ENCODE measurements around the gene PPP1R9B.
A peak's percentile ranks its signal among the peaks of the same experiment; 100 is the strongest.

The PPP1R9B gene

DNA sequence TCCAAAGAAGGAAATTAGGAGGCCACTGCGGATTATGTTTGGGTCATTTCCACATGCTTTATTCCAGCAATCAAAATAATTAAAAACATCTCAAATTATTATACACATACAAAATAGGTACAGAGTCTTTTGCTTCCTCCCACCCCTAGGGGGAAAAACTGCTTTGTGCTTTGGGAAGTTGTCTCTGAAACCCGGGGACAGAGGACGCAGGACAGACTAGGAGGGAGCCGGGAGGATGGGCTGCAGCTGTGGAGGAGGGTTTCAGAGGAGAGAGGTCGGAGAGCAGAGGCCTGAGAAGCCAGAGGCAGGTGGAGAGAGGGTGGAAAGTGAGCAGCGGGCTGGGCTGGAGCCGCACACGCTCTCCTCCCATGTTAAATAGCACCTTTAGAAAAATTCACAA is 33.6 kb upstream of the PPP1R9B start:
- peak overlapping the region; percentile 82 to 99 (median 93) for H3K4me2 ChIP-seq
- peak overlapping the region in 7 of 10 experiments; percentile 11 to 43 (median 27); a peak in 9 of 20 replicates for H3K4me3 ChIP-seq
- H3K27ac ChIP-seq: peak overlapping the region in 9 of 11 experiments; percentile 53 to 89 (median 86); a peak in 18 of 22 replicates

DNA sequence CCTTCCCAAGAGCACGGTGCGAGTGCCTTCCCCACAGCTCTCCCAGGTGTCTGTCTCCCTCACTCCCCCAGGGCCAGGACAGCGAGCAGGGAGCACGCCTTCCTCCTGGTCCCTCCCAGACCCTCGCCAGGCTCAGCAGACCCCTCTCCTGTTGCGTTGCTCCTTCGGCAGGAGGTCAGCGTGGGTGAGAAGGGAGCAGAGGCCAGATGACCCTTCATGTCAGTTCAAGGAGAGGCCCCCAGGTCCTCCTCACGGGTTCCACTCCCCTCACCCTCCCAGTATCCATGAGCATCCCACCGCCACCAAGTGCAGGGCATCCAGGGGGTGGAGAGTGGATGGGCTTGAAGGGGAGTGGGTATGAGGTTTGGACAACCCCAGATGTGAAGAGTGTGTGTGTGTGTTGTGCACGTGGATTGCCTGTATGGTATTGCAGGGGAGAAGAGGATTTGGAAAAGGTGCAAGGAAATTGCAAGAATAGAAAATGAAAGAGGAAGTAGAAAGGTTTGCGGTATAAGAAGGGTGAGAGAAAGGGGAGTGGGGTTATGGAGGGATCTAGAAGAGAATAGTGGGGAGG is 33.0 kb upstream of the PPP1R9B start:
- Histone ChIP-seq H3K27ac (peak overlapping the region in 9 of 11 experiments; percentile 53 to 89 (median 86); a peak in 18 of 22 replicates), H3K27me3 (peaks cover 0 to 9% (median 0%) of the 10 kb centered on the region in 11 experiments; a peak in 3 of 22 replicates), H3K9ac (peak overlapping the region in 9 of 11 experiments; percentile 40 to 81 (median 74); a peak in 17 of 22 replicates), H3K4me1 (peaks cover 40 to 87% (median 75%) of the 10 kb centered on the region in 10 experiments), H4K20me1 (no peaks in the 10 kb centered on the region; a peak in 1 of 22 replicates), H3K36me3 (no peaks in the 10 kb centered on the region), H3K9me3 (replicated peaks in 1 of 11) (no peaks in the 10 kb centered on the region), H3K4me2 (peak overlapping the region; percentile 82 to 99 (median 93)), H3K4me3 (peak overlapping the region in 6 of 10 experiments; percentile 21 to 43 (median 28); a peak in 7 of 20 replicates)
- TF ChIP-seq Cebpa-rat (IDR thresholded peaks at IDR 0.05): peak in 7 of 11 experiments; percentile 20 to 79 (median 56); a peak in 11 of 22 replicates

More for the DNA sequence above, 33.6 kb upstream of the PPP1R9B start:
- H3K9ac ChIP-seq: peak overlapping the region in 9 of 11 experiments; percentile 40 to 81 (median 74); a peak in 17 of 22 replicates
- no peak; a peak in 1 of 22 replicates for TF ChIP-seq Cebpa-rat (IDR thresholded peaks at IDR 0.05)
- no peaks in the 10 kb centered on the region for H3K9me3 ChIP-seq (replicated peaks in 1 of 11)
- peaks cover 37 to 82% (median 69%) of the 10 kb centered on the region in 10 experiments for H3K4me1 ChIP-seq
- peaks cover 0 to 9% (median 0%) of the 10 kb centered on the region in 11 experiments; a peak in 3 of 22 replicates for H3K27me3 ChIP-seq
- H4K20me1 ChIP-seq: no peaks in the 10 kb centered on the region; a peak in 1 of 22 replicates
- no peaks in the 10 kb centered on the region for H3K36me3 ChIP-seq

DNA sequence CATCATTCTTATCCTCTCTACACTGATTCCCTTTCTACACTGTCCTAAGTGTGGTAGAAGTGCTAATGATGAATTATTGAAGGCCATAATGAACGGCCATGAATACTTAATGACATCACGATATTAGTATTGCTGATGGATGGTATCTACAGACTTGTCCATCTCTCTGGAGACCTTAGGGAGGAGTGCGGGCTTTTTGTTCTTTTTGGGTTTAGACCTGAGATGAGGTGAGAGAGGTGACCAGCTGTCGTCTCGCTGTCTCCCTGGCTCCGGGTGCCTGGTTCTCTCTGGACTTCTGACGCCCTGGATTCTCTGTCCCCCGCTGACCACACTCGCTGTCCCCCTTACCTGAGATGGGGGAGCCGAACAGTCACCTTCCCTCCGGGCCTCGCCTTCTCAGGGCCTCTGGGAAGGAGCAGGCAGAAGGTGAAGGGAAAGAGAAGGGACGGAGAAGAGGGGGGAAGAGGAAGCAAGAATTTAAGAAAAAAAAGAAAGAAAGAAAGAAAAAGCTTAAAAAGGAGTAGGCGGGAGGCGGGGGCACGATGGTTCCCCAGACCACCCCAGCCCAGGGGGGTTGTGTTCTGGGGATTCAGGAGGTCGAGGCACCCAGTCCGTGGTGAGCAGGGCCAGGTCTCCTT is 32.4 kb upstream of the PPP1R9B start:
- Histone ChIP-seq H3K36me3 (no peaks in the 10 kb centered on the region), H3K9me3 (replicated peaks in 1 of 11) (no peaks in the 10 kb centered on the region), H3K4me3 (peak overlapping the region in 3 of 10 experiments; percentile 20 to 43 (median 21); a peak in 2 of 20 replicates), H4K20me1 (no peaks in the 10 kb centered on the region; a peak in 1 of 22 replicates), H3K27ac (peak overlapping the region in 9 of 11 experiments; percentile 30 to 89 (median 86); a peak in 18 of 22 replicates), H3K9ac (peak overlapping the region in 8 of 11 experiments; percentile 31 to 81 (median 73); a peak in 15 of 22 replicates), H3K4me1 (peaks cover 46 to 93% (median 81%) of the 10 kb centered on the region in 10 experiments), H3K4me2 (peak overlapping the region; percentile 82 to 99 (median 93)), H3K27me3 (peaks cover 0 to 9% (median 0%) of the 10 kb centered on the region in 11 experiments; a peak in 3 of 22 replicates)
- TF ChIP-seq Cebpa-rat (IDR thresholded peaks at IDR 0.05): no peak

DNA sequence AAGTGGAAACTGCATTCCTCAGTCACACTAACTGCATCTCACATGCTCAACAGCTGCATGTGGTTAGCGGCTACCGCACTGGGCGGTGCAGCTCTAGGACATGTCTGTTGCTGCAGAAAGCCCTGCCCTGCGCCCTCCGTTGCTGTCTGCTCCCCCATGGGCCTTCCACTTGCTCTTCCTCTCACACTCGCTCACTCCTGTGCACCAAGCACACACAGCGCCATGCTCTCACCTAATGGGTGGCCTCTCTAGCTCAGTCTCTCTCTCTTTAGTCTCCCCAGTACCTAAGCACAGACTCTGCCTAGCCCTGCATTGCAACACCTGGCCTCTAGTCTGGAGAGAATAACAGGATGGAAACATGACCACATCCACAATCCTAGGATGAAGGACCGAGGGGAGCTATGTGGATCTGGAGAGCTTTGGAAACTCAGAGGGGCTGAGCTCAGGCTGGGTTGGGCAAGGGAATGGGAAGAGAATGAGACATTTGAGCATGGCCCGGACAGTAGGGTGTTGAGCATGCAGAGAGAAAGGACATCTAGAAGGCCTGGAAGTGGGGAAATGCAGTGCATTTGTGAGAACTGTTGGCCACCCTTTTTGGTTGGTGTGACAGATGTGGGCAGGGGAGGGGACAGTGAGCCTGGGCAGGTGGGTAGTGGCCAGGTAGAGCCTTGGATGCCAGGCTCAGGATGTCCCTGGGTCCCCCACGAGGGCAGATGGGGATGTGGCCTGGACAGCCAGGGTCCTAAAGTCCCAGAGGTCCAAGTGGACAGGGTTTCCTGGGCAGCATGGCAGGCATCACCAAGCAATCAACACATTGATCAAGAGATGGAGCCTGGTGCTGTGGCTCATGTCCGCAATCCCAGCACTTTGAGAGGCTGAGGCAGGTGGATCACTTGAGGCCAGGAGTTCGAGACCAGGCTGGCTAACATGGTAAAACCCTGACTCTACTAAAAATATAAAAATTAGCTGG is 31.4 kb upstream of the PPP1R9B start:
- peaks cover 0 to 9% (median 0%) of the 10 kb centered on the region in 11 experiments; a peak in 3 of 22 replicates for H3K27me3 ChIP-seq
- no peak overlapping the region for H3K4me3 ChIP-seq
- peak overlapping the region in 7 of 11 experiments; percentile 49 to 88 (median 86); a peak in 14 of 22 replicates for H3K27ac ChIP-seq
- H3K4me1 ChIP-seq: peaks cover 50 to 98% (median 90%) of the 10 kb centered on the region in 10 experiments
- H3K9ac ChIP-seq: peak overlapping the region in 7 of 11 experiments; percentile 3 to 55 (median 24); a peak in 5 of 22 replicates
- no peaks in the 10 kb centered on the region; a peak in 1 of 22 replicates for H4K20me1 ChIP-seq
- no peaks in the 10 kb centered on the region for H3K9me3 ChIP-seq (replicated peaks in 1 of 11)
- no peak for TF ChIP-seq Cebpa-rat (IDR thresholded peaks at IDR 0.05)
- no peaks in the 10 kb centered on the region for H3K36me3 ChIP-seq
- H3K4me2 ChIP-seq: peak overlapping the region; percentile 58 to 99 (median 93)

DNA sequence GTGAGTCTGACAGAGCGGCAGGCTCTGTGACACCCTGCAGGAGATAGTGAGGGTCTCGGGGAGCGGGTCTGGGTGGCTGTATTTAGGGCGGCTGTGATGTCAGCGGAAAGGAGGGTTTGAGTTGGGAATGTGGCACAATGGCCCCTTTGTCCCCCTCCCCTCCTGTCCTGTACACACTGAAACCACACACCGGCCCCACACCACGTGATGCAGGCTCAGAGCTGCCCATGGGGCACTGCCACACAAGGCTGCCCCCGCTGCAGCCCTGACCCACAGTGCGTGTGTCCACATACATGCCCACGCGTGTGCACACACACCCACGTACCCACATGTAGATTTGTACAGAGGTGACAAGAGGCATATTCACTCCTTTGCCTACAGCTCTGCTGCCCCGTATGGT is 30.7 kb upstream of the PPP1R9B start:
- peaks cover 50 to 93% (median 90%) of the 10 kb centered on the region in 10 experiments for H3K4me1 ChIP-seq
- peaks cover 0 to 9% (median 0%) of the 10 kb centered on the region in 11 experiments; a peak in 3 of 22 replicates for H3K27me3 ChIP-seq
- H3K9me3 ChIP-seq (replicated peaks in 1 of 11): no peaks in the 10 kb centered on the region
- H3K4me2 ChIP-seq: peak overlapping the region; percentile 58 to 99 (median 93)
- no peaks in the 10 kb centered on the region for H3K36me3 ChIP-seq
- peak overlapping the region in 6 of 11 experiments; percentile 24 to 58 (median 42); a peak in 10 of 22 replicates for H3K9ac ChIP-seq
- H4K20me1 ChIP-seq: no peaks in the 10 kb centered on the region; a peak in 1 of 22 replicates
- H3K27ac ChIP-seq: peak overlapping the region in 7 of 11 experiments; percentile 11 to 88 (median 86); a peak in 13 of 22 replicates
- H3K4me3 ChIP-seq: no peak overlapping the region
- TF ChIP-seq Cebpa-rat (IDR thresholded peaks at IDR 0.05): no peak

DNA sequence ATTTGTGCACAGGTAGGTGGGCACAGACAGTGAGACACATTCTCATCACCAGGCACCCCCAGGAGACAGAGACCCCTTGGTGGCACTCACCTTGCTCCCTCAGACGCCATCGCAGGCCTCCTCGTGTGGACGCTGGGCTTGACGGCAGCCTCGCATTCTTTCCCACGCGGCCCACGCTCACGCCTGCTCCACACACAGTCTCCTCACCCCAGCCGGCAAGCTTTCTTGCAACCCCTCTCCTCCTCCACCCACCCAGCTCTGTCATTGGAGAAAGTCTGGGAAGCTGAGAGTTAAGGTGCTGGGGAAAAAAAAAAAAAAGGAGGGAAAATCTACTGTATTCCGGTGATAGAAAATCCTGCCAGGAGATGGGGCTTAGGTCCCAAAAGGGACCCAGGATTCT is 30.1 kb upstream of the PPP1R9B start:
- Histone ChIP-seq H3K27me3 (peaks cover 0 to 9% (median 0%) of the 10 kb centered on the region in 11 experiments; a peak in 3 of 22 replicates), H3K4me1 (peaks cover 50 to 88% (median 86%) of the 10 kb centered on the region in 10 experiments), H3K4me2 (peak overlapping the region in 9 of 11 experiments; percentile 62 to 99 (median 95); a peak in 16 of 22 replicates), H3K36me3 (no peaks in the 10 kb centered on the region), H3K9ac (peak overlapping the region in 4 of 11 experiments; percentile 26 to 58 (median 44); a peak in 6 of 22 replicates), H4K20me1 (no peaks in the 10 kb centered on the region; a peak in 1 of 22 replicates), H3K4me3 (no peak overlapping the region), H3K9me3 (replicated peaks in 1 of 11) (no peaks in the 10 kb centered on the region), H3K27ac (peak overlapping the region in 5 of 11 experiments; percentile 11 to 88 (median 86); a peak in 7 of 22 replicates)
- no peak for TF ChIP-seq Cebpa-rat (IDR thresholded peaks at IDR 0.05)

DNA sequence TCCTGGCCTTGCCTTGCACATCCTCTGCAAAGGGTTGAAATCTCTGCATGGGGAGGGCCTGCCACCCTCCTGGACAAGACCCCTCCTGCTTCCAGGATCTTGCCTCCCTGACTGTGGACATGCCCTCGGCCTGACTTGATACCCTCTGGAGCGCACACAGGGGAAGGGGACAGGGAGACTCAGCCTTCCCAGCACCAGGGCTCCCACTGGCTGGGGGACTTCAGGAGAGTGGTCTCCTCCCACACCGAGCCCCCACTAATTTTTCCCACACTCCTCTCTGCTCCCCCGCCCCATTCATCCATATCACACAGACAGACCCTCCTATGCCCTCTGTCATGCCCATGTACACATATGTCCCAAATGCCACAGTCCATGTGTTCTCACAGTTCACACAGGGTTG is 29.6 kb upstream of the PPP1R9B start:
- Histone ChIP-seq H3K27me3 (peaks cover 0 to 9% (median 0%) of the 10 kb centered on the region in 11 experiments; a peak in 3 of 22 replicates), H3K4me1 (peaks cover 50 to 83% (median 80%) of the 10 kb centered on the region in 10 experiments), H3K4me2 (peak overlapping the region in 8 of 11 experiments; percentile 14 to 78 (median 51); a peak in 13 of 22 replicates), H3K9me3 (replicated peaks in 1 of 11) (no peaks in the 10 kb centered on the region), H3K9ac (no peak overlapping the region), H4K20me1 (no peaks in the 10 kb centered on the region; a peak in 1 of 22 replicates), H3K4me3 (no peak overlapping the region), H3K36me3 (no peaks in the 10 kb centered on the region), H3K27ac (peak overlapping the region in 1 of 11 experiments; percentile 18; a peak in 1 of 22 replicates)
- no peak for TF ChIP-seq Cebpa-rat (IDR thresholded peaks at IDR 0.05)
